MM.1S (cell line): Measurements from ENCODE around the gene HPSE2.

Source experiments
- EZH2 ChIP-seq: fragments of 300-600 bp; sonication (generic); optimal IDR thresholded peaks from 2 replicates; pipeline ENCODE3; 2017; ENCODE audit warnings: low read depth, mild to moderate bottlenecking, antibody characterized with exemption, low read length, mixed read lengths
- TF ChIP-seq, protein P1 (sequence below): fragments of 300-600 bp; sonication (generic); IDR thresholded peaks from 2 replicates; pipeline ENCODE4 v1.5.1; 2016; ENCODE audit warnings: antibody characterized with exemption, low read length, mixed read lengths

- TF ChIP-seq, protein P1, sequence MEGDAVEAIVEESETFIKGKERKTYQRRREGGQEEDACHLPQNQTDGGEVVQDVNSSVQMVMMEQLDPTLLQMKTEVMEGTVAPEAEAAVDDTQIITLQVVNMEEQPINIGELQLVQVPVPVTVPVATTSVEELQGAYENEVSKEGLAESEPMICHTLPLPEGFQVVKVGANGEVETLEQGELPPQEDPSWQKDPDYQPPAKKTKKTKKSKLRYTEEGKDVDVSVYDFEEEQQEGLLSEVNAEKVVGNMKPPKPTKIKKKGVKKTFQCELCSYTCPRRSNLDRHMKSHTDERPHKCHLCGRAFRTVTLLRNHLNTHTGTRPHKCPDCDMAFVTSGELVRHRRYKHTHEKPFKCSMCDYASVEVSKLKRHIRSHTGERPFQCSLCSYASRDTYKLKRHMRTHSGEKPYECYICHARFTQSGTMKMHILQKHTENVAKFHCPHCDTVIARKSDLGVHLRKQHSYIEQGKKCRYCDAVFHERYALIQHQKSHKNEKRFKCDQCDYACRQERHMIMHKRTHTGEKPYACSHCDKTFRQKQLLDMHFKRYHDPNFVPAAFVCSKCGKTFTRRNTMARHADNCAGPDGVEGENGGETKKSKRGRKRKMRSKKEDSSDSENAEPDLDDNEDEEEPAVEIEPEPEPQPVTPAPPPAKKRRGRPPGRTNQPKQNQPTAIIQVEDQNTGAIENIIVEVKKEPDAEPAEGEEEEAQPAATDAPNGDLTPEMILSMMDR = no peak
- TF ChIP-seq EZH2 = no peak
Measured at GRCh38 chr10:99124376-99124775, 111.3 kb downstream of the HPSE2 start.
